ENCODE results near the gene ENAH. TPM values are rescaled to one million over a fixed set of nuclear protein-coding genes. Genes with fewer than 3 reads are reported as not detected.

Gene ENAH
- total RNA-seq, 4 donors from 2014 or later, result 8.6 to 42.5 (median 35.9) TPM

DNA sequence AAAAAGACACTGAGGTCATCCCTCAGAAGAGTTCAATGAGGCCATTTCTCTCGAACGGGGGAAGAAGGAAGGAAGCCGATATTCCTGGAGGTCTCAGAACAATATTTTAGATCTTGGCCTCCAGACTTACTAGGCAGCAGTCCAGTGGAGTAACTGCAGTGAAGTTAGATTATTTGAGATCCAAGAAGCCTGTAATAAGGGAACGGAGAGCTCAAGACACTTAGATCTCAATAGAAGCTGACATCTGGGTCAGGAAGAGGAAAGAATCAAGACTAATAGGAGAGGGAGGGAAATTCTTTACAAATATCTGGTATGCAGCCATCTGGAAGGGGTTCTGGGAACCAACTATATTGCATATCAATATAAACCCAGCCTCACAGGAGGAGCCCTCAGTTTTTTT is 13.6 kb upstream of the ENAH start:
- intact Hi-C loops (cut with DNase I), result no loop called here
- Histone ChIP-seq H3K9me3 (no peaks in the 10 kb centered on the region), H3K27me3 (no peaks in the 10 kb centered on the region), H3K4me1 (no peaks in the 10 kb centered on the region), H3K4me3 (no peak overlapping the region), H3K27ac (no peak overlapping the region), H3K36me3 (no peaks in the 10 kb centered on the region)
- DNase-seq, result no peak
- 53 to 72% methylated on average over 4 of the region's 4 CpGs for WGBS, 2 donors
- no peak for TF ChIP-seq CTCF (IDR thresholded peaks at IDR 0.05)
- no peak for TF ChIP-seq POLR2A (IDR thresholded peaks at IDR 0.05)

DNA sequence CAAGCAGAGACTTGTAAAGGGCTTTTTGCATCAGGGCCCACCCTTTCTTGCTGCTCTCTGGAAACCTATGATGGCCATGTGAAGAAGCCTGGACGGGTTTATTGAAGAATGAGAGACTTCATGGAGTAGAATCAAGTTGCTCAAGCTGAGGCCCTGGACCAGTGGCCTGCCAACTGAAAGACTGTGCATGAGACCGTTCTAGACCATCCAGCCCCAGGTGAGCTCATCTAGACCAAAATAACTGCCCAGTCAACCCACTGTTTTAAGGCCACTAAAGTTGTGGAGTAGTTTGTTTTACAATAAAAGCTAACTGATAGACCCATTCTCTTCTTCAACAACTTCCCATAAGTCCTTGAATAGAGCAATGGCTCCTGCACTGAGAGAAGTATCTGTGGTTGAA is 11.8 kb upstream of the ENAH start:
- intact Hi-C loops (cut with DNase I), result no loop called here
- WGBS, 2 donors, result 82 to 96% methylated on average over 2 of the region's 2 CpGs
- H3K4me3 ChIP-seq, result no peak overlapping the region
- H3K27me3 ChIP-seq, result no peaks in the 10 kb centered on the region
- no peaks in the 10 kb centered on the region for H3K4me1 ChIP-seq
- no peak overlapping the region for H3K27ac ChIP-seq
- no peaks in the 10 kb centered on the region for H3K36me3 ChIP-seq
- H3K9me3 ChIP-seq, result no peaks in the 10 kb centered on the region
- DNase-seq, result no peak
- no peak for TF ChIP-seq POLR2A (IDR thresholded peaks at IDR 0.05)
- TF ChIP-seq CTCF (IDR thresholded peaks at IDR 0.05), result no peak

DNA sequence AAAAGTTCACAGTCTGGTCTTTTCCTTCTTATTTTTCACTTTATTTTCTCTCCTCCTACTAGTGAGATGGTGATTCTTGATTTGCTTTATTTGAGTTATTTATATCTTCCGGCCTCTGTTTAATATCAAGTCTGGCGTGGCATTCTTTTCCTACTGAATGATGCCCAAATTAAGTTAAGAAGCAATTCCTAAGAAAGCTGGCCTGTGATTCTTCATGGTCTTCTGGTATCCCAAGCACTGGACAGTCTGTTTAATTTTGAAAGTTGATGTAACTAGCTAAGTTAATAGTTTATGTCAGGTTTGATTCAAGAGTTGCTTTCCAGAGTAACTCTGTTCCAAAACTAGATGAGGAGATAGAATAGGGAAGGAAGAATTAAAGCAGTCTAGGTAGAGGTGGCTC is 9.2 kb upstream of the ENAH start:
- intact Hi-C loops (cut with DNase I), result no loop called here
- H3K4me3 ChIP-seq, result no peak overlapping the region
- peak overlapping the region in 3 of 4 donors; percentile 45 to 70 (median 62) for H3K27ac ChIP-seq
- peaks cover 0 to 10% (median 3%) of the 10 kb centered on the region in 3 donors for H3K4me1 ChIP-seq
- TF ChIP-seq CTCF (IDR thresholded peaks at IDR 0.05) (no peak), POLR2A (IDR thresholded peaks at IDR 0.05) (no peak)
- no peaks in the 10 kb centered on the region for H3K9me3 ChIP-seq
- no peak for DNase-seq
- H3K36me3 ChIP-seq, result no peaks in the 10 kb centered on the region
- WGBS, 2 donors, result 75 to 83% methylated on average over 2 of the region's 2 CpGs
- H3K27me3 ChIP-seq, result no peaks in the 10 kb centered on the region

DNA sequence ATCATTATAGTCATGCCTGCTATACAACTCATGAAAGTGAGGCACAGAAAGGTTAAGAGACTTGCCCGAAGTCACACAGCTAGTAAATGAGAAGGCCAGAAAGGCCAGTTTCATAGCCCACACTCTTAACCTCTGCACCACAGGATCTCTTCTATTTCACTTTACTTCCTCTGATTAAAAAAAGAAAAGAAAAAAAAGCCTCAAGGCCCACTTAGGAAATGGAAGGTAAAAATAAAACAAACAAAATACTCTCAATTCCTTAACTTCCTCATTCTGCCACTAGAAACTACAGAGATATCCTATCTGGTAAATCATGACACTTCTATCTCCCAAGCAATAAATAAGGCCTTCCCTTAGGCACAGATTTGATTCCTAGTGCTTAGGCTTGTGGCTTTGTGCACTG is 7.6 kb upstream of the ENAH start:
- H3K27me3 ChIP-seq, result no peaks in the 10 kb centered on the region
- no peaks in the 10 kb centered on the region for H3K9me3 ChIP-seq
- peaks cover 0 to 25% (median 7%) of the 10 kb centered on the region in 3 donors for H3K4me1 ChIP-seq
- intact Hi-C loops (cut with DNase I), result no loop called here
- WGBS, 2 donors, result 60 to 77% methylated on average over 1 of the region's 1 CpG
- H3K36me3 ChIP-seq, result no peaks in the 10 kb centered on the region
- no peak overlapping the region for H3K4me3 ChIP-seq
- no peak for DNase-seq
- H3K27ac ChIP-seq, result peak overlapping the region in 3 of 4 donors; percentile 61 to 75 (median 70)
- TF ChIP-seq POLR2A (IDR thresholded peaks at IDR 0.05) (no peak), CTCF (IDR thresholded peaks at IDR 0.05) (no peak)

DNA sequence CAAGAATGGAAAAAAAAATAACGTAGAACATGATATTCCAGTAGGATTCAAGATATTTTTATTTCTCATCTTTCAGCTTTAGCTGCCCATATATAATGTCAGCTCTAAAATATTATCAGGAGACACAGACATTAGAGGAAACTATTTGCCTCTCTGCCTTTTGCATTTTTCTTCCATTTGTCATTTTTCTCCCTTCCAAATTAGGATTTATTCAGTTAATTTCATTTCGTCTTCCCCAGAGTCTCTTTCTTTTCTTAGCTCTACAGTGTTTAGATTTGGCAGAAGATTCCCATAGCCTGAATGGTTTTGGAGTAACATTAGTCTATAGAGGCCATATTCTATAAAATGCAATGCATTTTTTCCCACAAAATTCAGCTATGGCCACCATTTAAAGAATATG is 5.1 kb upstream of the ENAH start:
- DNase-seq, result no peak
- intact Hi-C loops (cut with DNase I), result loop anchor here (10.0 kb wide), 1 partner anchor 117 kb away; the partner anchor contains the start of gene SRP9
- H3K36me3 ChIP-seq, result no peaks in the 10 kb centered on the region
- 52 to 67% methylated on average over 2 of the region's 2 CpGs for WGBS, 2 donors
- H3K27me3 ChIP-seq, result peaks cover 0 to 2% (median 0%) of the 10 kb centered on the region in 4 donors
- no peak overlapping the region for H3K4me3 ChIP-seq
- no peak for TF ChIP-seq CTCF (IDR thresholded peaks at IDR 0.05)
- TF ChIP-seq POLR2A (IDR thresholded peaks at IDR 0.05), result no peak
- H3K9me3 ChIP-seq, result no peaks in the 10 kb centered on the region
- H3K27ac ChIP-seq, result peak overlapping the region; percentile 52 to 97 (median 86)
- H3K4me1 ChIP-seq, result peaks cover 9 to 46% (median 20%) of the 10 kb centered on the region in 3 donors

All from esophagus squamous epithelium (tissue), 5 donors.